GM12878 (cell line): ENCODE results near the gene KIF26A. TPM values are rescaled to one million over a fixed set of nuclear protein-coding genes. Genes with fewer than 3 reads are reported as not detected.

ENCODE experiments used
- BCLAF1 ChIP-seq: fragments of 450-650 bp; IDR thresholded peaks from 2 replicates; pipeline ENCODE4 v1.6.1; 2017; ENCODE audit warnings: antibody characterized with exemption, mild to moderate bottlenecking, moderate library complexity
- EZH2 ChIP-seq: IDR thresholded peaks from 2 replicates; pipeline ENCODE4 v1.6.1; 2012; ENCODE audit warnings: low read depth, mild to moderate bottlenecking, control low read depth, inconsistent platforms, low read length, borderline replicate concordance; ENCODE audit not compliant: control insufficient read depth
- RCOR1 ChIP-seq: conservative IDR thresholded peaks from 2 replicates; pipeline ENCODE4 v1.6.1; 2012; ENCODE audit warnings: low read depth, low read length, improper control_type of control experiment
- ZBTB40 ChIP-seq: fragments of 450-650 bp; IDR thresholded peaks from 2 replicates; pipeline ENCODE4 v1.6.1; 2016; ENCODE audit warnings: mild to moderate bottlenecking, moderate library complexity, borderline replicate concordance
- polyA plus RNA-seq, 11 experiments: library from polyadenylated mRNA; depleted of rRNA in 4 of 11; unstranded in 6 of 11; stranded (reverse) in 5 of 11; fragments of >200 nt; fragmentation: Nextera tagmentation in 4 of 11; fragmentation: Illumina TruSeq in 1 of 11; extraction: Ambion mirVana in 4 of 11; extraction: Trizol in 1 of 11; gene quantifications; 1 replicate in 1 of 11; 2 replicates in 10 of 11; pipeline versions ENCODE4 v1.2.1 to v1.2.3, GENCODE V29; 2011 to 2016; ENCODE audit warnings: inconsistent platforms in 2 of 11, missing spikeins in 2 of 11, low read depth in 1 of 11
- total RNA-seq, 4 experiments: library from RNA; depleted of rRNA in 3 of 4; stranded (reverse); fragments of >200 nt in 3 of 4; fragmentation: Illumina TruSeq in 1 of 4; extraction: Trizol in 1 of 4; gene quantifications; 2 replicates each; pipeline versions ENCODE4 v1.2.1 to v1.2.3, GENCODE V29; 2013 to 2021

KIF26A gene
- total and polyA plus RNA-seq, 10 of the 15 experiments (the other 5 are each of a cell fraction or from before 2014, with no cell fraction given) = 0.05 TPM; not detected in 9

- no peak for TF ChIP-seq EZH2
- no peak for TF ChIP-seq ZBTB40
- TF ChIP-seq BCLAF1 = no peak
- no peak for TF ChIP-seq RCOR1
Observed at GRCh38 chr14:104149617-104150135, 11.3 kb downstream of the KIF26A start (continued).
